ENCODE data around the gene CLIC4. TPM values are rescaled to one million over a fixed set of nuclear protein-coding genes. Genes with fewer than 3 reads are reported as not detected.
A peak's percentile ranks its signal among the peaks of the same experiment; 100 is the strongest.

Gene CLIC4
- total and polyA plus RNA-seq, 2 of the 8 experiments (the other 6 are each of a cell fraction or from before 2014, with no cell fraction given), result 77.5 to 293 TPM

- H3K36me3 ChIP-seq (ENCODE audit: control insufficient read depth in 2 of 4, insufficient read depth in 4 of 4, low read length in 3 of 4), result no peaks in the 10 kb centered on the region
- no peak overlapping the region for H3K4ac ChIP-seq (replicated peaks; ENCODE audit: insufficient read length, low read depth, low read length)
- WGBS, 2 experiments (ENCODE audit: extremely low coverage in 1 of 2, insufficient coverage in 1 of 2, insufficient read length in 1 of 2, insufficient replicate concordance in 2 of 2, low coverage in 1 of 2, low lambda C conversion rate in 2 of 2, missing lambda C conversion rate in 1 of 2), result 90% methylated on average over 16 of the region's 16 CpGs; no CpG with 5 or more reads in 1 of the 2 experiments
- no peak overlapping the region for H3K56ac ChIP-seq (replicated peaks; ENCODE audit: insufficient read length, low read depth, low read length)
- no peak overlapping the region for H2BK12ac ChIP-seq (ENCODE audit: low read depth, low read length)
- no peak overlapping the region for H2BK5ac ChIP-seq (ENCODE audit: low read depth, low read length)
- H3K18ac ChIP-seq (ENCODE audit: extremely low read depth, low read length), result no peak overlapping the region
- CTCF ChIA-PET (ENCODE audit: partially characterized antibody), result interaction anchor here (0.8 to 2.2 kb wide), 9 partner anchors 13 to 273 kb away, joined by 3 to 11 read pairs (median 4); no protein-coding TSS in a partner anchor
- H3K9ac ChIP-seq (replicated peaks in 1 of 4; ENCODE audit: extremely low read depth in 1 of 4, low read depth in 3 of 4, low read length in 3 of 4), result no peak overlapping the region
- H4K20me1 ChIP-seq (replicated peaks in 1 of 2; ENCODE audit: control insufficient read depth in 1 of 2, insufficient read depth in 2 of 2, low read length in 2 of 2), result no peaks in the 10 kb centered on the region
- no peak overlapping the region for H3K27ac ChIP-seq (ENCODE audit: low read depth, low read length)
- no peaks in the 10 kb centered on the region for H3K79me1 ChIP-seq (ENCODE audit: low read depth, low read length)
- no peak overlapping the region for H3K23ac ChIP-seq (ENCODE audit: insufficient read length)
- H2AFZ ChIP-seq (ENCODE audit: low read length), result no peak overlapping the region
- DNase-seq (ENCODE audit: low read depth in 1 of 2, low spot score in 2 of 2) (peak in 1 of 2 experiments; percentile 47), FAIRE-seq (no peak)
- H4K91ac ChIP-seq (replicated peaks; ENCODE audit: insufficient read length, low read length), result no peak overlapping the region
- H2BK20ac ChIP-seq (ENCODE audit: low read length), result no peak overlapping the region
- H2AK5ac ChIP-seq (ENCODE audit: low read depth, low read length), result no peak overlapping the region
- TF ChIP-seq TEAD4 (IDR thresholded peaks at IDR 0.05; ENCODE audit: low read depth, low read length), result no peak
- TF ChIP-seq RAD21 (IDR thresholded peaks at IDR 0.05 in 1 of 2, conservative IDR thresholded peaks at IDR 0.05 in 1 of 2; ENCODE audit: low read depth in 2 of 2, low read length in 2 of 2), result no peak
- no peak for TF ChIP-seq JUND (IDR thresholded peaks at IDR 0.05; ENCODE audit: low read length)
- H3K27me3 ChIP-seq (replicated peaks in 1 of 4; ENCODE audit: control insufficient read depth in 3 of 4, extremely low read depth in 1 of 4, insufficient read depth in 3 of 4, low read length in 3 of 4), result peaks cover 0 to 2% (median 0%) of the 10 kb centered on the region in 4 experiments; a peak in 1 of 7 replicates
- no peak overlapping the region for H3K14ac ChIP-seq (ENCODE audit: insufficient read length)
- no peak overlapping the region for H2BK120ac ChIP-seq (replicated peaks; ENCODE audit: low read depth, low read length)
- H2BK15ac ChIP-seq (ENCODE audit: low read length), result no peak overlapping the region
- no peak overlapping the region for H3K4me3 ChIP-seq (ENCODE audit: extremely low read depth in 1 of 4, insufficient read depth in 2 of 4, low read depth in 3 of 4, low read length in 4 of 4)
- H3K79me2 ChIP-seq (ENCODE audit: control insufficient read depth in 1 of 2, insufficient read depth in 2 of 2, low read length in 2 of 2), result no peaks in the 10 kb centered on the region
- no peak overlapping the region for H4K5ac ChIP-seq (ENCODE audit: insufficient read length, low read depth, low read length)
- POLR2A ChIA-PET (ENCODE audit: partially characterized antibody), result interaction anchor here (0.6 kb wide), 1 partner anchor 30 kb away, joined by 3 read pairs; no protein-coding TSS in a partner anchor
- peaks cover 0 to 2% (median 0%) of the 10 kb centered on the region in 4 experiments; a peak in 2 of 7 replicates for H3K4me1 ChIP-seq (replicated peaks in 1 of 4; ENCODE audit: control insufficient read depth in 3 of 4, insufficient read depth in 4 of 4, low read length in 3 of 4)
- H3K4me2 ChIP-seq (ENCODE audit: insufficient read depth in 1 of 2, low read depth in 2 of 2, low read length in 2 of 2), result no peak overlapping the region
- H4K8ac ChIP-seq (ENCODE audit: extremely low read depth, insufficient read depth, low read length), result no peak overlapping the region
- H3K9me3 ChIP-seq (ENCODE audit: insufficient read depth in 2 of 2, low read depth in 1 of 2, low read length in 1 of 2), result no peaks in the 10 kb centered on the region
- H3K23me2 ChIP-seq (ENCODE audit: low read depth, low read length), result no peaks in the 10 kb centered on the region; the same call in 1 of the 2 replicates
These were observed 129.5 kb downstream of the CLIC4 start for GRCh38 chr1:24874611-24875234.
